Putamen (tissue), 1 donor: ENCODE measurements around the gene IKZF4.
"Not testable (repeated sequence)": the region's sequence is repeated elsewhere in the genome, so short reads cannot be mapped to it uniquely, and the experiment has no call there.

ENCODE experiments used
- DNase-seq: peaks from one replicate; pipeline ENCODE4 v3.0.0-alpha.2; 2016; ENCODE audit warnings: low spot score

The IKZF4 gene

GRCh38 chr12:56020423-56021184 is at the start of gene IKZF4:
TSS of gene IKZF4 (plus strand) at chr12:56021043. CDS start at chr12:56021494, 451 bp downstream.
- DNase-seq = no peak

GRCh38 chr12:55972042-55972441 is 48.8 kb upstream of the IKZF4 start:
- no peak for DNase-seq

GRCh38 chr12:55972456-55972855 is 48.4 kb upstream of the IKZF4 start:
- no peak for DNase-seq

- no peak for DNase-seq
Observed at GRCh38 chr12:55972911-55973598, 47.8 kb upstream of the IKZF4 start.

- DNase-seq = peak; percentile 100
Observed at GRCh38 chr12:55973599-55974307, 47.1 kb upstream of the IKZF4 start, which contains the start of gene RAB5B. TSS of gene RAB5B (plus strand) at chr12:55974078. CDS start at chr12:55986961, 12,883 bp downstream.

- no peak for DNase-seq
Observed at GRCh38 chr12:55974308-55974730, 46.5 kb upstream of the IKZF4 start.

- no peak for DNase-seq
Observed at GRCh38 chr12:55978393-55978792, 42.5 kb upstream of the IKZF4 start.

GRCh38 chr12:55979069-55979468 is 41.8 kb upstream of the IKZF4 start:
- DNase-seq = no peak

GRCh38 chr12:55981882-55982281 is 39.0 kb upstream of the IKZF4 start:
- not testable (repeated sequence) for DNase-seq

GRCh38 chr12:55982319-55982936 is 38.4 kb upstream of the IKZF4 start:
- DNase-seq = no peak

GRCh38 chr12:55983232-55983842 is 37.5 kb upstream of the IKZF4 start:
- DNase-seq = no peak

GRCh38 chr12:55984861-55985260 is 36.0 kb upstream of the IKZF4 start:
- no peak for DNase-seq

- DNase-seq = no peak
Observed at GRCh38 chr12:55985341-55985740, 35.5 kb upstream of the IKZF4 start.

- DNase-seq = not testable (repeated sequence)
Observed at GRCh38 chr12:55985976-55986375, 34.9 kb upstream of the IKZF4 start.

- no peak for DNase-seq
Observed at GRCh38 chr12:55991110-55991509, 29.7 kb upstream of the IKZF4 start.

GRCh38 chr12:55993230-55993853 is 27.5 kb upstream of the IKZF4 start:
- no peak for DNase-seq

GRCh38 chr12:55995366-55995765 is 25.5 kb upstream of the IKZF4 start:
- no peak for DNase-seq

- DNase-seq = no peak
Observed at GRCh38 chr12:55996201-55996714, 24.6 kb upstream of the IKZF4 start.

GRCh38 chr12:55996715-55997534 is 23.9 kb upstream of the IKZF4 start, which contains the start of gene SUOX:
TSS of gene SUOX (plus strand) at chr12:55997276. CDS start at chr12:56002222, 4,946 bp downstream.
- DNase-seq = peak; percentile 97

GRCh38 chr12:55997535-55997859 is 23.3 kb upstream of the IKZF4 start:
- no peak for DNase-seq
